Gastroesophageal sphincter (tissue), 4 donors: ENCODE data around the gene USP20. TPM values are rescaled to one million over a fixed set of nuclear protein-coding genes. Genes with fewer than 3 reads are reported as not detected.

Experiments
- ATAC-seq: fragments of 150-250 bp; one replicate; pipeline ENCODE4 v1.9.1; 2016; ENCODE audit warnings: mild to moderate bottlenecking, moderate library complexity
- H3K27ac ChIP-seq, 4 donors: fragments of 200-600 bp; sonication (generic) in 3 of 4; 1 replicate in 3 of 4; 2 replicates in 1 of 4; pipeline ENCODE4 v1.5.1; 2016 to 2019
- H3K27me3 ChIP-seq: fragments of 200-600 bp; sonication (generic); one replicate; pipeline ENCODE4 v1.5.1; 2019
- H3K36me3 ChIP-seq, 2 donors: fragments of 200-600 bp; sonication (generic); one replicate each; pipeline ENCODE4 v1.5.1; 2019; ENCODE audit warnings: control low read depth in 1 of 2
- H3K4me1 ChIP-seq, 3 donors: fragments of 200-600 bp; sonication (generic); 1 replicate in 2 of 3; 2 replicates in 1 of 3; pipeline ENCODE4 v1.5.1; 2016 to 2019; ENCODE audit warnings: control low read depth in 2 of 3
- H3K4me3 ChIP-seq, 2 donors: fragments of 200-600 bp; sonication (generic); one replicate each; pipeline ENCODE4 v1.5.1; 2019; ENCODE audit warnings: mild to moderate bottlenecking in 1 of 2, moderate library complexity in 1 of 2
- H3K9me3 ChIP-seq, 3 donors: fragments of 200-600 bp; sonication (generic); one replicate each; pipeline ENCODE4 v1.5.1; 2017 to 2019; ENCODE audit warnings: control low read depth in 2 of 3
- CTCF ChIP-seq, 4 experiments: fragments of 200-600 bp in 2 of 4; fragments of 450-650 bp in 2 of 4; sonication (generic) in 1 of 4; IDR thresholded peaks; one replicate each; pipeline ENCODE4 v1.5.1; 2017 to 2019; ENCODE audit warnings: antibody characterized with exemption in 4 of 4, mild to moderate bottlenecking in 2 of 4, moderate library complexity in 2 of 4
- EP300 ChIP-seq: sonication (generic); formaldehyde crosslinking; IDR thresholded peaks from one replicate; pipeline ENCODE4 v1.6.1; 2017; ENCODE audit warnings: antibody characterized with exemption, mild to moderate bottlenecking
- POLR2A ChIP-seq, 2 donors: fragments of 450-650 bp; IDR thresholded peaks; one replicate each; pipeline ENCODE4 v1.6.1; 2017; ENCODE audit warnings: antibody characterized with exemption in 2 of 2, mild to moderate bottlenecking in 2 of 2, moderate library complexity in 1 of 2
- POLR2AphosphoS5 ChIP-seq: sonication (generic); formaldehyde crosslinking; IDR thresholded peaks from one replicate; pipeline ENCODE4 v1.6.1; 2017; ENCODE audit warnings: antibody characterized with exemption
- WGBS, 2 donors: methylation state at CpG; one replicate each; pipeline ENCODE4 v1.1.5; 2018; ENCODE audit warnings: low coverage in 1 of 2; 5-methylcytosine and 5-hydroxymethylcytosine counted together
- total RNA-seq, 4 donors: library from RNA; depleted of rRNA; stranded (reverse); fragments of >200 nt; gene quantifications; one replicate each; pipeline ENCODE4 v1.1.0, GENCODE V29; 2016

USP20 gene
- total RNA-seq, 4 donors from 2014 or later: 25.9 to 56.8 (median 33.4) TPM

GRCh38 chr9:129812385-129812784 is 22.9 kb upstream of the USP20 start:
- WGBS, 2 donors: 100% methylated on average over 3 of the region's 9 CpGs; no CpG with 5 or more reads in 1 of the 2 donors
- no peaks in the 10 kb centered on the region for H3K4me1 ChIP-seq
- H3K9me3 ChIP-seq: no peaks in the 10 kb centered on the region
- no peaks in the 10 kb centered on the region for H3K27me3 ChIP-seq
- peaks cover 0 to 88% of the 10 kb centered on the region in 2 donors for H3K36me3 ChIP-seq
- no peak overlapping the region for H3K4me3 ChIP-seq
- H3K27ac ChIP-seq: no peak overlapping the region
- ATAC-seq: no peak
- no peak for TF ChIP-seq EP300
- TF ChIP-seq CTCF (IDR thresholded peaks at IDR 0.05): no peak
- TF ChIP-seq POLR2AphosphoS5: no peak
- no peak for TF ChIP-seq POLR2A (IDR thresholded peaks at IDR 0.05)

DNA sequence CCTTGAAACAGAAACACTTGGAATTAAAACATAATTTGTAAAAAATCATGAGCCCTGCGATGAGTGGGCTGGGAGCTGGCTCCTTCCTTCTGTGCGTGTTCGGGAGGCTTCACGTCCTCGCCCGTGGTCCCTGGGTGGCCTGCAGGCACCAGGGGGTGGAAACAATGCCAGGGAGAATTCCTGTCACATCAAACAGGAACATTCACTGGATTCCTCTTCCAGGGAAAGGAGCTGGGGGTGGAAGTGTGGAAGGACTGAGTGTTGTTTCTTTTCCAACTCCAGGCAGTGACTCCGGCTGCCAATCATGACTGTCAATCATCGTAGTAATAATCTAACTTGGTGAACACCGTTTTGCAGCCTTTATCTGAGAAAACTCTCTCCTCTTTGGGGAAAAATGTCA is 21.6 kb upstream of the USP20 start:
- 59 to 78% methylated on average over 7 to 9 of the region's 9 CpGs for WGBS, 2 donors
- no peak for ATAC-seq
- no peaks in the 10 kb centered on the region for H3K4me1 ChIP-seq
- H3K27me3 ChIP-seq: no peaks in the 10 kb centered on the region
- H3K36me3 ChIP-seq: peaks cover 0 to 94% of the 10 kb centered on the region in 2 donors
- H3K4me3 ChIP-seq: no peak overlapping the region
- no peaks in the 10 kb centered on the region for H3K9me3 ChIP-seq
- TF ChIP-seq CTCF (IDR thresholded peaks at IDR 0.05): no peak
- TF ChIP-seq POLR2A (IDR thresholded peaks at IDR 0.05): no peak
- no peak overlapping the region for H3K27ac ChIP-seq

- Histone ChIP-seq H3K36me3 (peaks cover 0 to 94% of the 10 kb centered on the region in 2 donors), H3K27ac (no peak overlapping the region), H3K4me1 (no peaks in the 10 kb centered on the region), H3K27me3 (no peaks in the 10 kb centered on the region), H3K9me3 (no peaks in the 10 kb centered on the region), H3K4me3 (no peak overlapping the region)
- WGBS, 2 donors: 79 to 80% methylated on average over 1 to 6 of the region's 17 CpGs
- ATAC-seq: no peak
- TF ChIP-seq CTCF (IDR thresholded peaks at IDR 0.05) (no peak), POLR2AphosphoS5 (no peak), POLR2A (IDR thresholded peaks at IDR 0.05) (no peak), EP300 (no peak)
These were observed 20.6 kb upstream of the USP20 start for GRCh38 chr9:129814432-129815223.

DNA sequence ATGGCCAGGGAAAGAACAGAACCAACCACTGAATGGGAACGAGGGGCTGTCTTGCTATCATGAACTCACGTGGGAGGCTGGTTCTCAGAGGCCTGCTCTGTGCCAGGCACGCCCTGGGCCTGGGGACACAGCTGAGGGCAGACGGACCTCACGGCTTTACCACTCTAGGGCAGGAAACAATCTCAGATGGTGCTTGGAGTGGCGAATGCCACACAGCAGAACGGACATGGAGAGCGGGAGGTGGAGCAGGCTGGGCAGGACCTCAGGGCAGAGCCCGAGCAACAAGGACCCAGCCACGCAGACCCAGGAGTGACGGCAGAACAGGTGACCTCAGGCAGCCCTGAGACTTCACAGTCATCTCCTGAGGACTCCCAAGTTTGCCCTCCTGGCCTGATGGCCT is 20.0 kb upstream of the USP20 start:
- TF ChIP-seq POLR2AphosphoS5 (no peak), EP300 (no peak), POLR2A (IDR thresholded peaks at IDR 0.05) (no peak), CTCF (IDR thresholded peaks at IDR 0.05) (no peak)
- Histone ChIP-seq H3K27ac (no peak overlapping the region), H3K4me3 (no peak overlapping the region), H3K27me3 (no peaks in the 10 kb centered on the region), H3K9me3 (no peaks in the 10 kb centered on the region), H3K36me3 (peaks cover 0 to 94% of the 10 kb centered on the region in 2 donors), H3K4me1 (no peaks in the 10 kb centered on the region)
- WGBS, 2 donors: 83 to 85% methylated on average over 4 to 11 of the region's 11 CpGs
- ATAC-seq: no peak
